Skeletal muscle tissue (tissue), 4 donors: ENCODE data around the gene VSTM4. TPM values are rescaled to one million over a fixed set of nuclear protein-coding genes. Genes with fewer than 3 reads are reported as not detected.

Experiments
- H3K27ac ChIP-seq: one replicate; pipeline ENCODE4 v1.7.0; 2013; ENCODE audit warnings: mild to moderate bottlenecking, low read depth, low read length, inconsistent platforms
- H3K27me3 ChIP-seq, 3 donors: one replicate each; pipeline ENCODE4 v1.7.0; 2013; ENCODE audit warnings: low read length in 3 of 3; ENCODE audit not compliant: control insufficient read depth in 3 of 3, insufficient read depth in 3 of 3
- H3K36me3 ChIP-seq, 3 donors: one replicate each; pipeline ENCODE4 v1.7.0; 2013; ENCODE audit warnings: low read length in 3 of 3; ENCODE audit not compliant: control insufficient read depth in 3 of 3, insufficient read depth in 3 of 3
- H3K4me1 ChIP-seq, 3 donors: one replicate each; pipeline ENCODE4 v1.7.0; 2013; ENCODE audit warnings: low read length in 3 of 3, mild to moderate bottlenecking in 3 of 3; ENCODE audit not compliant: control insufficient read depth in 3 of 3, insufficient read depth in 3 of 3
- H3K4me3 ChIP-seq, 3 donors: one replicate each; pipeline ENCODE4 v1.7.0; 2013; ENCODE audit warnings: low read length in 3 of 3
- H3K9ac ChIP-seq, 3 donors: one replicate each; pipeline ENCODE4 v1.7.0; 2013; ENCODE audit warnings: low read length in 3 of 3, mild to moderate bottlenecking in 3 of 3, moderate library complexity in 2 of 3, low read depth in 1 of 3
- H3K9me3 ChIP-seq, 3 donors: one replicate each; pipeline ENCODE4 v1.7.0; 2013; ENCODE audit warnings: low read length in 3 of 3; ENCODE audit not compliant: control insufficient read depth in 3 of 3
- total RNA-seq: library from RNA; depleted of rRNA; stranded (reverse); fragments of >200 nt; gene quantifications from one replicate; pipeline ENCODE4 v1.2.3, GENCODE V29; 2014
- donor health status: Osteomylitis.

The VSTM4 gene
- total RNA-seq, 1 donor from 2014 or later: 40.7 TPM

GRCh38 chr10:49111320-49111698 lies 4.0 kb downstream of the VSTM4 start:
- Histone ChIP-seq H3K4me3 (no peak overlapping the region), H3K9me3 (no peaks in the 10 kb centered on the region), H3K4me1 (peaks cover 43 to 75% (median 48%) of the 10 kb centered on the region in 3 donors), H3K9ac (no peak overlapping the region), H3K27ac (no peak overlapping the region), H3K36me3 (no peaks in the 10 kb centered on the region), H3K27me3 (peaks cover 0 to 7% (median 3%) of the 10 kb centered on the region in 3 donors)

GRCh38 chr10:49110684-49111319 lies 4.5 kb downstream of the VSTM4 start:
- H3K4me3 ChIP-seq: no peak overlapping the region

GRCh38 chr10:49109669-49110340 lies 5.5 kb downstream of the VSTM4 start:
- H3K27ac ChIP-seq: no peak overlapping the region
- H3K9me3 ChIP-seq: no peaks in the 10 kb centered on the region
- H3K36me3 ChIP-seq: no peaks in the 10 kb centered on the region
- peaks cover 45 to 74% (median 47%) of the 10 kb centered on the region in 3 donors for H3K4me1 ChIP-seq
- peak overlapping the region in 1 of 3 donors; percentile 2 for H3K4me3 ChIP-seq
- H3K9ac ChIP-seq: peak overlapping the region in 1 of 3 donors; percentile 25
- peaks cover 0 to 7% (median 3%) of the 10 kb centered on the region in 3 donors for H3K27me3 ChIP-seq

More at GRCh38 chr10:49110684-49111319, 4.5 kb downstream of the VSTM4 start:
- H3K27ac ChIP-seq: peak overlapping the region; percentile 27
- no peak overlapping the region for H3K9ac ChIP-seq
- no peaks in the 10 kb centered on the region for H3K36me3 ChIP-seq
- H3K4me1 ChIP-seq: peaks cover 45 to 76% (median 47%) of the 10 kb centered on the region in 3 donors
- peaks cover 0 to 7% (median 3%) of the 10 kb centered on the region in 3 donors for H3K27me3 ChIP-seq
- H3K9me3 ChIP-seq: no peaks in the 10 kb centered on the region

- Histone ChIP-seq H3K4me1 (peaks cover 41 to 71% (median 47%) of the 10 kb centered on the region in 3 donors), H3K27ac (no peak overlapping the region), H3K9me3 (no peaks in the 10 kb centered on the region), H3K9ac (no peak overlapping the region), H3K36me3 (no peaks in the 10 kb centered on the region), H3K27me3 (peaks cover 0 to 7% (median 3%) of the 10 kb centered on the region in 3 donors), H3K4me3 (no peak overlapping the region)
These were observed 6.7 kb downstream of the VSTM4 start for GRCh38 chr10:49108656-49109055.

- Histone ChIP-seq H3K4me1 (peaks cover 38 to 63% (median 41%) of the 10 kb centered on the region in 3 donors), H3K27ac (no peak overlapping the region), H3K9ac (no peak overlapping the region), H3K36me3 (no peaks in the 10 kb centered on the region), H3K9me3 (no peaks in the 10 kb centered on the region), H3K27me3 (peaks cover 0 to 7% (median 3%) of the 10 kb centered on the region in 3 donors), H3K4me3 (no peak overlapping the region)
These were observed 7.4 kb downstream of the VSTM4 start for GRCh38 chr10:49107887-49108267.

GRCh38 chr10:49107111-49107886 lies 8.0 kb downstream of the VSTM4 start:
- peaks cover 35 to 58% (median 39%) of the 10 kb centered on the region in 3 donors for H3K4me1 ChIP-seq

GRCh38 chr10:49106451-49106850 lies 8.9 kb downstream of the VSTM4 start:
- Histone ChIP-seq H3K27ac (no peak overlapping the region), H3K9ac (no peak overlapping the region), H3K4me1 (peaks cover 34 to 50% (median 35%) of the 10 kb centered on the region in 3 donors), H3K4me3 (no peak overlapping the region), H3K9me3 (no peaks in the 10 kb centered on the region), H3K27me3 (peaks cover 0 to 7% (median 3%) of the 10 kb centered on the region in 3 donors), H3K36me3 (no peaks in the 10 kb centered on the region)

More at GRCh38 chr10:49107111-49107886, 8.0 kb downstream of the VSTM4 start:
- Histone ChIP-seq H3K27ac (no peak overlapping the region), H3K36me3 (no peaks in the 10 kb centered on the region), H3K9me3 (no peaks in the 10 kb centered on the region), H3K9ac (no peak overlapping the region), H3K4me3 (no peak overlapping the region), H3K27me3 (peaks cover 0 to 7% (median 3%) of the 10 kb centered on the region in 3 donors)

GRCh38 chr10:49105076-49105475 lies 10.2 kb downstream of the VSTM4 start:
- no peak overlapping the region for H3K9ac ChIP-seq
- no peaks in the 10 kb centered on the region for H3K27me3 ChIP-seq
- no peaks in the 10 kb centered on the region for H3K36me3 ChIP-seq
- no peaks in the 10 kb centered on the region for H3K9me3 ChIP-seq
- H3K4me3 ChIP-seq: no peak overlapping the region
- peaks cover 20 to 38% (median 24%) of the 10 kb centered on the region in 3 donors for H3K4me1 ChIP-seq
- no peak overlapping the region for H3K27ac ChIP-seq

- peaks cover 15 to 30% (median 17%) of the 10 kb centered on the region in 3 donors for H3K4me1 ChIP-seq
- H3K4me3 ChIP-seq: no peak overlapping the region
- no peaks in the 10 kb centered on the region for H3K9me3 ChIP-seq
- H3K27ac ChIP-seq: no peak overlapping the region
- H3K36me3 ChIP-seq: no peaks in the 10 kb centered on the region
- H3K9ac ChIP-seq: no peak overlapping the region
- no peaks in the 10 kb centered on the region for H3K27me3 ChIP-seq
These were observed 11.0 kb downstream of the VSTM4 start for GRCh38 chr10:49104323-49104722.
